Endothelial cell of umbilical vein (primary cell): ENCODE measurements around the gene THTPA. TPM values are rescaled to one million over a fixed set of nuclear protein-coding genes. Genes with fewer than 3 reads are reported as not detected.

Source experiments
- BruUV-seq: library from RNA; stranded (reverse); fragments of 400-500 nt; replicated peaks from 2 replicates; lab custom pipeline; 2021; lab: Mats Ljungman, UMichigan
- CTCF ChIA-PET: fragments of 300-600, 350-600 bp; sonication (Branson Sonifier 250); formaldehyde crosslinking; loops from one replicate; lab custom pipeline; 2021; ENCODE audit warnings: antibody characterized with exemption, inconsistent platforms; lab: Charles Lee
- POLR2A ChIA-PET: fragments of 300-600, 350-600 bp; sonication (Branson Sonifier 250); formaldehyde crosslinking; loops from one replicate; lab custom pipeline; 2021; ENCODE audit warnings: antibody characterized with exemption, inconsistent platforms; lab: Charles Lee
- DNase-seq: peaks from one replicate; pipeline ENCODE4 v3.0.0-alpha.2; 2011; ENCODE audit warnings: low read depth, low spot score
- FAIRE-seq: peaks from 2 replicates; lab custom pipeline; 2011; peaks lifted over from hg19 to GRCh38; lab: Jason Lieb, UNC
- H2AFZ ChIP-seq: 2 replicates; pipeline ENCODE4 v1.6.0; 2012; ENCODE audit warnings: low read depth, low read length, control low read depth, inconsistent platforms
- H3K27ac ChIP-seq: 2 replicates; pipeline ENCODE4 v1.5.1; 2011; ENCODE audit warnings: low read depth, mild to moderate bottlenecking, control low read depth, low read length, moderate library complexity; ENCODE audit not compliant: insufficient read depth
- H3K27me3 ChIP-seq, 2 experiments: 2 replicates each; pipeline versions ENCODE4 v1.6.0 to v1.6.1; 2011; ENCODE audit warnings: low read length in 2 of 2, mixed read lengths in 1 of 2; ENCODE audit not compliant: control insufficient read depth in 2 of 2, insufficient read depth in 2 of 2
- H3K36me3 ChIP-seq, 2 experiments: 2 replicates in 1 of 2; 3 replicates in 1 of 2; pipeline ENCODE4 v1.5.1; 2011; ENCODE audit warnings: low read length in 2 of 2, mild to moderate bottlenecking in 1 of 2, moderate library complexity in 1 of 2; ENCODE audit not compliant: control insufficient read depth in 2 of 2, insufficient read depth in 2 of 2; ENCODE audit errors: extremely low read depth in 1 of 2
- H3K4me1 ChIP-seq: 3 replicates; pipeline ENCODE4 v1.5.1; 2011; ENCODE audit warnings: mild to moderate bottlenecking, low read length; ENCODE audit not compliant: control insufficient read depth, insufficient read depth; ENCODE audit errors: extremely low read depth
- H3K4me2 ChIP-seq: 2 replicates; pipeline ENCODE4 v1.6.1; 2011; ENCODE audit warnings: low read length, control low read depth, mixed read lengths; ENCODE audit not compliant: insufficient read depth
- H3K4me3 ChIP-seq, 3 experiments: fragments of 200-600 bp in 1 of 3; sonication (generic), shearing (Covaris generic) in 1 of 3; replicated peaks in 1 of 3; 2 replicates each; pipeline ENCODE4 v1.5.1; 2011 to 2016; ENCODE audit warnings: control low read depth in 3 of 3, low read length in 3 of 3, mild to moderate bottlenecking in 2 of 3, inconsistent platforms in 1 of 3, low read depth in 1 of 3, moderate library complexity in 1 of 3; ENCODE audit not compliant: insufficient read depth in 1 of 3
- H3K79me2 ChIP-seq: 2 replicates; pipeline ENCODE4 v1.6.0; 2012; ENCODE audit warnings: low read length, inconsistent platforms; ENCODE audit not compliant: control insufficient read depth, insufficient read depth
- H3K9ac ChIP-seq: replicated peaks from 2 replicates; pipeline ENCODE3; 2011; ENCODE audit warnings: low read length, control low read depth; ENCODE audit not compliant: insufficient read depth; ENCODE audit errors: extremely low read depth
- H3K9me1 ChIP-seq: replicated peaks from 3 replicates; pipeline ENCODE4 v1.6.0; 2011; ENCODE audit warnings: mild to moderate bottlenecking, low read length; ENCODE audit not compliant: control insufficient read depth, insufficient read depth; ENCODE audit errors: extremely low read depth
- H3K9me3 ChIP-seq: replicated peaks from 2 replicates; pipeline ENCODE4 v1.5.1; 2012; ENCODE audit warnings: low read length, inconsistent platforms; ENCODE audit not compliant: control insufficient read depth, insufficient read depth
- H4K20me1 ChIP-seq: replicated peaks from 2 replicates; pipeline ENCODE3; 2011; ENCODE audit warnings: mild to moderate bottlenecking, low read length; ENCODE audit not compliant: control insufficient read depth, insufficient read depth; ENCODE audit errors: extremely low read depth
- EZH2 ChIP-seq: IDR thresholded peaks from 2 replicates; pipeline ENCODE4 v1.6.1; 2012; ENCODE audit warnings: borderline replicate concordance, low read depth, mild to moderate bottlenecking, moderate library complexity, low read length, inconsistent platforms; ENCODE audit not compliant: severe bottlenecking
- FOS ChIP-seq: IDR thresholded peaks from 2 replicates; pipeline ENCODE4 v1.6.1; 2011; ENCODE audit warnings: mild to moderate bottlenecking, low read length, moderate library complexity, borderline replicate concordance; ENCODE audit not compliant: insufficient read depth
- GATA2 ChIP-seq: IDR thresholded peaks from 2 replicates; pipeline ENCODE4 v1.7.0; 2011; ENCODE audit warnings: low read depth, mild to moderate bottlenecking, moderate library complexity, mixed read lengths, low read length; ENCODE audit not compliant: insufficient read length, insufficient read depth
- JUN ChIP-seq: IDR thresholded peaks from 2 replicates; pipeline ENCODE4 v1.6.1; 2011; ENCODE audit warnings: borderline replicate concordance, low read depth; ENCODE audit not compliant: insufficient read length, insufficient read depth
- MYC ChIP-seq: IDR thresholded peaks from one replicate; pipeline ENCODE4 v1.6.1; 2011; ENCODE audit warnings: mild to moderate bottlenecking, low read depth, low read length
- POLR2A ChIP-seq: IDR thresholded peaks from 2 replicates; pipeline ENCODE4 v1.6.1; 2012; ENCODE audit warnings: low read depth, mild to moderate bottlenecking, control low read depth, low read length
- POLR2AphosphoS5 ChIP-seq: IDR thresholded peaks from 2 replicates; pipeline ENCODE4 v1.6.1; 2012; ENCODE audit warnings: low read depth, mild to moderate bottlenecking, control low read depth, low read length, moderate library complexity; ENCODE audit not compliant: insufficient read depth
- dilution Hi-C: fragments of 300-500 bp; cut with MboI; formaldehyde crosslinking; loops from one replicate; pipeline ENCODE4 v1.15.0; 2019; ENCODE audit warnings: low sequenced_read_pairs; ENCODE audit not compliant: extremely low pct_ligation_motif_present
- intact Hi-C: fragments of 100-400 bp; cut with micrococcal nuclease; formaldehyde crosslinking; loops from one replicate; pipeline ENCODE4 v1.10.0; 2022
- polyA plus RNA-seq, 4 experiments: library from polyadenylated mRNA; depleted of rRNA in 3 of 4; stranded (reverse) in 3 of 4; unstranded in 1 of 4; fragments of >200 nt; gene quantifications; 2 replicates each; pipeline versions ENCODE4 v1.2.1 to v1.2.3, GENCODE V29; 2011 to 2012; ENCODE audit warnings: missing spikeins in 1 of 4
- total RNA-seq: library from RNA; stranded (reverse); gene quantifications from 2 replicates; pipeline ENCODE4 v1.2.3, GENCODE V29; 2021
- TF ChIP-seq, protein P1 (sequence below): IDR thresholded peaks from 2 replicates; pipeline ENCODE4 v1.6.1; 2011; ENCODE audit not compliant: insufficient read depth, insufficient read length
- TF ChIP-seq, protein P2 (sequence below), 2 donors: IDR thresholded peaks; 1 replicate in 1 of 2; 2 replicates in 1 of 2; pipeline ENCODE4 v1.5.1; 2011; ENCODE audit warnings: low read length in 2 of 2, mild to moderate bottlenecking in 2 of 2, moderate library complexity in 2 of 2, control low read depth in 1 of 2, inconsistent platforms in 1 of 2, low read depth in 1 of 2; ENCODE audit not compliant: insufficient read depth in 1 of 2; ENCODE audit errors: extremely low read depth in 1 of 2

THTPA gene
- total and polyA plus RNA-seq, 2 donors (not counting 3 experiments of a cell fraction or from before 2014, with no cell fraction given) = 10.8 to 12.5 TPM

DNA sequence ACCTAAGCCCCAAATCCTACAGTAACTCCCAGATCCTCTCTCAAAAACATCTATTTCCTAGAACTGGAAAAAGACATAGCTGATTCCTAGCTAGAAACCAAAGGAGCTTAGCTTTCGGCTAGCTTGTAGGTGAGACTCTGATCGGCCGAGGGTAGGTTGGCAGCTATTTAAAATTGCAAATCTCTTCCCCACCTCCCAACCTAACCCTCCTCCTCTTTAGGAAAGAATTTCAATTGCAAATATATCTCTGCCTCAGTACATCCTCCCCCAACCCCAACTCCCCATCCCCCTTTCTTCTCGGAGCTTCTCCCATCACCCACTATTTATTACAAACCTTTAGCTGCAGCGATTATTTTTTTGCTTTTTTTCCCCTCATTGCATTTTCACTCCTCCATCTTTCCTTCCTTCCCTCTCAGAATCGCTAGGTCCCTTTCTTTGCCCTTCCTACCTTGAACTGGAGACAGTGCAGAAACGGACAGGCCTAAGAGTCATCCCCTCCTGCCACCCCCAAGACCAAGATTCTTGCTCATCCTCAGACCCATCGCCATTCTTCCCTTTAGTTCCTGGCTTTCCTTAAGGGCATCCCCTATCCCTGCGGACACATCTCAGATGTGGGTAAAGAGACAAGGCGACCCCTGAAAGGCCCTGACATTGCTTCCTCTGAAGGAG is 17.9 kb upstream of the THTPA start:
- no TSS peak for BruUV-seq
- DNase-seq (no peak), FAIRE-seq (no peak)
- Histone ChIP-seq H2AFZ (no peak overlapping the region), H3K9me3 (no peaks in the 10 kb centered on the region), H3K4me2 (no peak overlapping the region), H3K4me1 (no peaks in the 10 kb centered on the region), H3K9ac (no peak overlapping the region), H3K9me1 (no peaks in the 10 kb centered on the region), H3K36me3 (no peaks in the 10 kb centered on the region), H3K4me3 (no peak overlapping the region), H3K27me3 (no peaks in the 10 kb centered on the region), H3K27ac (no peak overlapping the region), H3K79me2 (no peaks in the 10 kb centered on the region), H4K20me1 (no peaks in the 10 kb centered on the region)
- ChIA-PET POLR2A (no interaction called here), CTCF (interaction anchor here (1.0 to 2.5 kb wide), 10 partner anchors 9 to 60 kb away, joined by 3 to 39 read pairs (median 6); partner anchors contain the start of gene ZFHX2)
- no peak for TF ChIP-seq JUN
- TF ChIP-seq EZH2 = no peak
- no peak for TF ChIP-seq POLR2A
- TF ChIP-seq MYC = no peak
- TF ChIP-seq, protein P1, sequence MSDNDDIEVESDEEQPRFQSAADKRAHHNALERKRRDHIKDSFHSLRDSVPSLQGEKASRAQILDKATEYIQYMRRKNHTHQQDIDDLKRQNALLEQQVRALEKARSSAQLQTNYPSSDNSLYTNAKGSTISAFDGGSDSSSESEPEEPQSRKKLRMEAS = no peak
- no peak for TF ChIP-seq POLR2AphosphoS5
- intact Hi-C loops = no loop called here
- dilution Hi-C loops = no loop called here

DNA sequence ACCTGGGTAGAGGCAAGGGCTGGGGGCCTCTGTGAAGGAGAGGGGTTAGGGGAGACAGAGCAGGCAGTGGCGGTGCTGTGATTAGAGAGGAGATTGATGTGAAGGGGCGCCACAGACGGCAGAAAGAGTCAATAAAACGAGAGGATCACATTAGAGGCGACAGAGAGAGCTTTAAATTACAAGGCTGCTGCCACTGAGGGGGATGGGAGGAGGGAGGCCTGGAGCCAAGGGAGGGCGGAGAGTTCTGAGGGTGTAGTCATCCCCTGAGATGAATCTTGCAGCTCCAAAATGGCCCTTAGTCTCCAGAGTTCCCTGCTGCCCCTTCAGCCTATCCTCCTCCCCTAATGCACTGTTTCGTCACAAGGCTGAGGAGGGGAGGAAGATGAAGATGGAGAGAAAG is 17.3 kb upstream of the THTPA start:
- CTCF ChIA-PET = interaction anchor here (0.9 to 2.5 kb wide), 12 partner anchors 10 to 61 kb away, joined by 3 to 39 read pairs (median 4); partner anchors contain the start of gene ZFHX2
- dilution Hi-C loops (no loop called here), intact Hi-C loops (loop anchor here (1.0 kb wide), 1 partner anchor 60 kb away; no protein-coding TSS in a partner anchor)
- H3K27me3 ChIP-seq = no peaks in the 10 kb centered on the region
- no peaks in the 10 kb centered on the region for H3K36me3 ChIP-seq
- H3K9ac ChIP-seq = no peak overlapping the region
- no peaks in the 10 kb centered on the region for H4K20me1 ChIP-seq
- DNase-seq (no peak), FAIRE-seq (no peak)
- H3K4me3 ChIP-seq = no peak overlapping the region
- no peaks in the 10 kb centered on the region for H3K9me3 ChIP-seq
- no peaks in the 10 kb centered on the region for H3K79me2 ChIP-seq
- H3K4me1 ChIP-seq = no peaks in the 10 kb centered on the region
- no TSS peak for BruUV-seq
- TF ChIP-seq FOS (no peak), GATA2 (no peak), JUN (no peak), MYC (no peak), EZH2 (no peak), POLR2AphosphoS5 (no peak), POLR2A (no peak)
- TF ChIP-seq, protein P2, sequence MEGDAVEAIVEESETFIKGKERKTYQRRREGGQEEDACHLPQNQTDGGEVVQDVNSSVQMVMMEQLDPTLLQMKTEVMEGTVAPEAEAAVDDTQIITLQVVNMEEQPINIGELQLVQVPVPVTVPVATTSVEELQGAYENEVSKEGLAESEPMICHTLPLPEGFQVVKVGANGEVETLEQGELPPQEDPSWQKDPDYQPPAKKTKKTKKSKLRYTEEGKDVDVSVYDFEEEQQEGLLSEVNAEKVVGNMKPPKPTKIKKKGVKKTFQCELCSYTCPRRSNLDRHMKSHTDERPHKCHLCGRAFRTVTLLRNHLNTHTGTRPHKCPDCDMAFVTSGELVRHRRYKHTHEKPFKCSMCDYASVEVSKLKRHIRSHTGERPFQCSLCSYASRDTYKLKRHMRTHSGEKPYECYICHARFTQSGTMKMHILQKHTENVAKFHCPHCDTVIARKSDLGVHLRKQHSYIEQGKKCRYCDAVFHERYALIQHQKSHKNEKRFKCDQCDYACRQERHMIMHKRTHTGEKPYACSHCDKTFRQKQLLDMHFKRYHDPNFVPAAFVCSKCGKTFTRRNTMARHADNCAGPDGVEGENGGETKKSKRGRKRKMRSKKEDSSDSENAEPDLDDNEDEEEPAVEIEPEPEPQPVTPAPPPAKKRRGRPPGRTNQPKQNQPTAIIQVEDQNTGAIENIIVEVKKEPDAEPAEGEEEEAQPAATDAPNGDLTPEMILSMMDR (IDR thresholded peaks at IDR 0.05; ENCODE audit: extremely low read depth in 1 of 2, insufficient read depth in 1 of 2, low read depth in 1 of 2, low read length in 2 of 2) = no peak
- TF ChIP-seq, protein P1 = no peak
- POLR2A ChIA-PET = no interaction called here
- H3K4me2 ChIP-seq = no peak overlapping the region
- no peak overlapping the region for H2AFZ ChIP-seq
- H3K27ac ChIP-seq = no peak overlapping the region
- no peaks in the 10 kb centered on the region for H3K9me1 ChIP-seq
